ENCODE measurements around the gene ZNF540. TPM values are rescaled to one million over a fixed set of nuclear protein-coding genes. Genes with fewer than 3 reads are reported as not detected.

Gene ZNF540
- total and polyA plus RNA-seq, 2 donors (not counting 3 experiments of a cell fraction or from before 2014, with no cell fraction given): 0.25 to 0.75 TPM

DNA sequence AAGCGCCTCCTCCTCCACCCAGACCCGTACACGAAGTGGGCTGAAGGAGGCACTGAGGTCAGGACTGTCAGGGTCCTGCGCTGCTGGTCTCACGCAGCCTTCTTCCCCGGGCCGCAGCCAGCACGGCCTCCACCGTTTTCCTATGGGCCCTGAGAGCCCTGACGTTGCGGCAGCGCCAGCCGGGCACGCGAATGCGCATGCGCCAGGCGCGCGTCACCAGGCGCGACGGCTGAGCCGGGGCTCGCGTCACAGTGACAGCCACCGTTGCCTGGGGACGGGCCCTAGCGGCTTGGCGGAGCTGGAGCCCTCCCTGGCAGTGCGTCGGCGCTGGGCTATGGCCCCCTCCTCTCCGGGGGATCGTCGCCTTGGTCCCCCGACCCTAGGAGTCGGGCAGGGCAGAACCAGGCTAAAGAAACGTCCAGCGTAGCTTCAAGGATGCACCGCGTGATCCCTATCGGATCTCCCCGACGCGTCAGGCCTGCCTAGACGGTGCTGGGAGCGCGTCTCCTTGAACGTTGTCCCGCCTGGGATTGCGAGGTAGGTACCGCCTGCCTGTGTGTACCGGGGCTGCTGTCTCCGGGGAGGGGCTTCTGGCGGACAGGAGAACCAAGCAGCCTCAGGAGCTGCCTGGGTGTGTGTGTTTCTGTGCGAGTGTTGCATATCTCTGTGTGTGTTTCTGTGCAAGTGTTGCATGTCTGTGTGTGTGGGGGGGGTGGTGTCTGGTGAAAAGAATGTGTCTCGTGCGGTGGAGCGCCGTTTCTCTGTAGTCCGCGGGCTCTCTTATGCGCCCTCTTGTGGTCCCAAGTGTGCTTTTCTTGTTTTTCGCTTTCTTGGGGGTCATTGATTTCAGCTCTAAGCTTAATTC lies 43.3 kb upstream of the ZNF540 start:
- no peak for FAIRE-seq
- TSS peak; percentile 31 for BruUV-seq (replicated peaks)
- Histone ChIP-seq H3K79me2 (ENCODE audit: control insufficient read depth, insufficient read depth, low read length) (no peaks in the 10 kb centered on the region), H3K9ac (replicated peaks; ENCODE audit: extremely low read depth, insufficient read depth, low read length) (peak overlapping the region; percentile 66), H4K20me1 (replicated peaks; ENCODE audit: control insufficient read depth, extremely low read depth, insufficient read depth, low read length) (no peaks in the 10 kb centered on the region), H3K4me1 (ENCODE audit: control insufficient read depth, extremely low read depth, insufficient read depth, low read length) (no peaks in the 10 kb centered on the region), H3K27me3 (ENCODE audit: control insufficient read depth in 2 of 2, insufficient read depth in 2 of 2, low read length in 2 of 2) (no peaks in the 10 kb centered on the region), H3K9me3 (replicated peaks; ENCODE audit: control insufficient read depth, insufficient read depth, low read length) (peaks cover 2% of the 10 kb centered on the region), H3K27ac (ENCODE audit: insufficient read depth, low read depth, low read length) (peak overlapping the region; percentile 61), H2AFZ (ENCODE audit: low read depth, low read length) (peak overlapping the region; percentile 100), H3K9me1 (replicated peaks; ENCODE audit: control insufficient read depth, extremely low read depth, insufficient read depth, low read length) (no peaks in the 10 kb centered on the region), H3K36me3 (ENCODE audit: control insufficient read depth in 2 of 2, extremely low read depth in 1 of 2, insufficient read depth in 2 of 2, low read length in 2 of 2) (no peaks in the 10 kb centered on the region), H3K4me2 (ENCODE audit: insufficient read depth, low read length) (peak overlapping the region; percentile 47), H3K4me3 (replicated peaks in 1 of 3; ENCODE audit: insufficient read depth in 1 of 3, low read depth in 1 of 3, low read length in 3 of 3) (peak overlapping the region; percentile 28 to 74 (median 64))
- intact Hi-C loops (cut with micrococcal nuclease): loop anchor here (1.0 to 2.0 kb wide), 3 partner anchors 43 to 473 kb away; partner anchors contain the start of genes ZNF420, ZNF540, ZNF570 and ZNF571
- POLR2A ChIA-PET: no interaction called here
- TF ChIP-seq FOS (IDR thresholded peaks at IDR 0.05; ENCODE audit: borderline replicate concordance, insufficient read depth, low read length) (no peak), EZH2 (IDR thresholded peaks at IDR 0.05; ENCODE audit: borderline replicate concordance, low read depth, low read length, severe bottlenecking) (no peak)
- TF ChIP-seq, protein P1, sequence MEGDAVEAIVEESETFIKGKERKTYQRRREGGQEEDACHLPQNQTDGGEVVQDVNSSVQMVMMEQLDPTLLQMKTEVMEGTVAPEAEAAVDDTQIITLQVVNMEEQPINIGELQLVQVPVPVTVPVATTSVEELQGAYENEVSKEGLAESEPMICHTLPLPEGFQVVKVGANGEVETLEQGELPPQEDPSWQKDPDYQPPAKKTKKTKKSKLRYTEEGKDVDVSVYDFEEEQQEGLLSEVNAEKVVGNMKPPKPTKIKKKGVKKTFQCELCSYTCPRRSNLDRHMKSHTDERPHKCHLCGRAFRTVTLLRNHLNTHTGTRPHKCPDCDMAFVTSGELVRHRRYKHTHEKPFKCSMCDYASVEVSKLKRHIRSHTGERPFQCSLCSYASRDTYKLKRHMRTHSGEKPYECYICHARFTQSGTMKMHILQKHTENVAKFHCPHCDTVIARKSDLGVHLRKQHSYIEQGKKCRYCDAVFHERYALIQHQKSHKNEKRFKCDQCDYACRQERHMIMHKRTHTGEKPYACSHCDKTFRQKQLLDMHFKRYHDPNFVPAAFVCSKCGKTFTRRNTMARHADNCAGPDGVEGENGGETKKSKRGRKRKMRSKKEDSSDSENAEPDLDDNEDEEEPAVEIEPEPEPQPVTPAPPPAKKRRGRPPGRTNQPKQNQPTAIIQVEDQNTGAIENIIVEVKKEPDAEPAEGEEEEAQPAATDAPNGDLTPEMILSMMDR (IDR thresholded peaks at IDR 0.05; ENCODE audit: extremely low read depth in 1 of 2, insufficient read depth in 1 of 2, low read depth in 1 of 2, low read length in 2 of 2): peak; percentile 56 to 57
- CTCF ChIA-PET: interaction anchor here (0.9 to 1.4 kb wide), 7 partner anchors 9 to 1173 kb away, joined by 3 to 5 read pairs (median 3); partner anchors contain the start of genes ZNF420, ZNF540, ZNF570 and ZNF571
- dilution Hi-C loops (cut with MboI; ENCODE audit: extremely low pct_ligation_motif_present, low sequenced_read_pairs): no loop called here
- DNase-seq (ENCODE audit: low read depth, low spot score): peak; percentile 57

DNA sequence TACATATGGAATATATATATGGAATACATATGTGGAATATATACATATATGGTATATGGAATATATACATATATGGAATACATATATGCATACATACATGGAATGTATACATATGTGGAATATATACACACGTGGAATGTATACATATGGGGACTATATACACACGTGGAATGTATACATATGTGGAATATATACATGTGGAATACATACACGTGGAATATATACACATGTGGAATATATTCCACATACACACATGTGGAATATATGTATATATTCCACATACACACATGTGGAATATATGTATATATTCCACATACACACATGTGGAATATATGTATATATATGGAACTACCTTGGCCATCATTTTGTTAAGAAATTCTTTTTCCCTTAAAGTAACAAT lies 31.2 kb upstream of the ZNF540 start:
- no peak for TF ChIP-seq POLR2A (IDR thresholded peaks at IDR 0.05; ENCODE audit: low read depth, low read length)
- TF ChIP-seq EZH2 (IDR thresholded peaks at IDR 0.05; ENCODE audit: borderline replicate concordance, low read depth, low read length, severe bottlenecking): no peak
- TF ChIP-seq, protein P2, sequence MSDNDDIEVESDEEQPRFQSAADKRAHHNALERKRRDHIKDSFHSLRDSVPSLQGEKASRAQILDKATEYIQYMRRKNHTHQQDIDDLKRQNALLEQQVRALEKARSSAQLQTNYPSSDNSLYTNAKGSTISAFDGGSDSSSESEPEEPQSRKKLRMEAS (IDR thresholded peaks at IDR 0.05; ENCODE audit: insufficient read depth, insufficient read length): no peak
- no peak for TF ChIP-seq GATA2 (IDR thresholded peaks at IDR 0.05; ENCODE audit: insufficient read depth, insufficient read length, low read depth, low read length)
- no peak for TF ChIP-seq POLR2AphosphoS5 (IDR thresholded peaks at IDR 0.05; ENCODE audit: insufficient read depth, low read depth, low read length)
- no peak for TF ChIP-seq FOS (IDR thresholded peaks at IDR 0.05; ENCODE audit: borderline replicate concordance, insufficient read depth, low read length)
- TF ChIP-seq, protein P1 (IDR thresholded peaks at IDR 0.05; ENCODE audit: extremely low read depth in 1 of 2, insufficient read depth in 1 of 2, low read depth in 1 of 2, low read length in 2 of 2): no peak
- no peak for TF ChIP-seq JUN (IDR thresholded peaks at IDR 0.05; ENCODE audit: borderline replicate concordance, insufficient read depth, insufficient read length, low read depth)
- no peak for TF ChIP-seq MYC (IDR thresholded peaks at IDR 0.05; ENCODE audit: low read depth, low read length)
- H3K9me1 ChIP-seq (replicated peaks; ENCODE audit: control insufficient read depth, extremely low read depth, insufficient read depth, low read length): no peaks in the 10 kb centered on the region
- intact Hi-C loops (cut with micrococcal nuclease): no loop called here
- DNase-seq (ENCODE audit: low read depth, low spot score): no peak
- H3K4me3 ChIP-seq (replicated peaks in 1 of 3; ENCODE audit: insufficient read depth in 1 of 3, low read depth in 1 of 3, low read length in 3 of 3): no peak overlapping the region
- H3K9me3 ChIP-seq (replicated peaks; ENCODE audit: control insufficient read depth, insufficient read depth, low read length): peaks cover 26% of the 10 kb centered on the region
- CTCF ChIA-PET: no interaction called here
- H3K79me2 ChIP-seq (ENCODE audit: control insufficient read depth, insufficient read depth, low read length): no peaks in the 10 kb centered on the region
- dilution Hi-C loops (cut with MboI; ENCODE audit: extremely low pct_ligation_motif_present, low sequenced_read_pairs): no loop called here
- no TSS peak for BruUV-seq (replicated peaks)
- POLR2A ChIA-PET: no interaction called here
- H4K20me1 ChIP-seq (replicated peaks; ENCODE audit: control insufficient read depth, extremely low read depth, insufficient read depth, low read length): no peaks in the 10 kb centered on the region
- FAIRE-seq: no peak
- H3K9ac ChIP-seq (replicated peaks; ENCODE audit: extremely low read depth, insufficient read depth, low read length): no peak overlapping the region
- no peaks in the 10 kb centered on the region for H3K36me3 ChIP-seq (ENCODE audit: control insufficient read depth in 2 of 2, extremely low read depth in 1 of 2, insufficient read depth in 2 of 2, low read length in 2 of 2)
- no peaks in the 10 kb centered on the region for H3K27me3 ChIP-seq (ENCODE audit: control insufficient read depth in 2 of 2, insufficient read depth in 2 of 2, low read length in 2 of 2)
- no peak overlapping the region for H3K27ac ChIP-seq (ENCODE audit: insufficient read depth, low read depth, low read length)
- H3K4me1 ChIP-seq (ENCODE audit: control insufficient read depth, extremely low read depth, insufficient read depth, low read length): no peaks in the 10 kb centered on the region
- H3K4me2 ChIP-seq (ENCODE audit: insufficient read depth, low read length): no peak overlapping the region
- no peak overlapping the region for H2AFZ ChIP-seq (ENCODE audit: low read depth, low read length)
